ENCODE data around the gene LARP1B. TPM values are rescaled to one million over a fixed set of nuclear protein-coding genes. Genes with fewer than 3 reads are reported as not detected.
A peak's percentile ranks its signal among the peaks of the same experiment; 100 is the strongest.
"Not testable (repeated sequence)": the region's sequence is repeated elsewhere in the genome, so short reads cannot be mapped to it uniquely, and the experiment has no call there.

LARP1B gene
- total RNA-seq, 4 donors from 2014 or later = 35.1 to 49.2 (median 40.1) TPM

- 11 to 24% methylated on average over 21 of the region's 21 CpGs for WGBS, 2 donors (ENCODE audit: low coverage in 1 of 2)
- Histone ChIP-seq H3K36me3 (no peaks in the 10 kb centered on the region), H3K4me1 (peaks cover 4 to 21% (median 10%) of the 10 kb centered on the region in 4 donors), H3K27ac (peak overlapping the region; percentile 97 to 100 (median 99)), H3K27me3 (no peaks in the 10 kb centered on the region), H3K9me3 (no peaks in the 10 kb centered on the region), H3K4me3 (peak overlapping the region; percentile 78 to 97 (median 84))
- intact Hi-C loops (cut with DNase I; ENCODE audit: low total_unique reads) = no loop called here
- in situ Hi-C loops (cut with MboI; ENCODE audit: low pct_ligation_motif_present in 1 of 4, low pct_unique_long_range_greater_than_20kb in 1 of 4, low sequenced_read_pairs in 3 of 4) = no loop called here
- TF ChIP-seq EP300 (IDR thresholded peaks at IDR 0.05; ENCODE audit: low read depth) (no peak), POLR2AphosphoS5 (IDR thresholded peaks at IDR 0.05) (no peak), POLR2A (IDR thresholded peaks at IDR 0.05) (no peak), CTCF (IDR thresholded peaks at IDR 0.05) (no peak)
- DNase-seq = no peak
Measured at GRCh38 chr4:128060121-128060698, 902 bp upstream of the LARP1B start.

- H3K36me3 ChIP-seq = no peaks in the 10 kb centered on the region
- H3K4me3 ChIP-seq = peak overlapping the region; percentile 78 to 97 (median 84)
- WGBS, 2 donors (ENCODE audit: low coverage in 1 of 2) = 0% methylated on average over 6 to 17 of the region's 101 CpGs
- no peaks in the 10 kb centered on the region for H3K9me3 ChIP-seq
- TF ChIP-seq EP300 (IDR thresholded peaks at IDR 0.05; ENCODE audit: low read depth) (no peak), CTCF (IDR thresholded peaks at IDR 0.05) (no peak), POLR2A (IDR thresholded peaks at IDR 0.05) (peak; percentile 77), POLR2AphosphoS5 (IDR thresholded peaks at IDR 0.05) (peak; percentile 67 to 76 (median 76))
- peak overlapping the region; percentile 97 to 100 (median 99) for H3K27ac ChIP-seq
- H3K4me1 ChIP-seq = peaks cover 4 to 21% (median 10%) of the 10 kb centered on the region in 4 donors
- intact Hi-C loops (cut with DNase I; ENCODE audit: low total_unique reads) = no loop called here
- H3K27me3 ChIP-seq = no peaks in the 10 kb centered on the region
- in situ Hi-C loops (cut with MboI; ENCODE audit: low pct_ligation_motif_present in 1 of 4, low pct_unique_long_range_greater_than_20kb in 1 of 4, low sequenced_read_pairs in 3 of 4) = no loop called here
- DNase-seq = peak; percentile 78
Measured at GRCh38 chr4:128061566-128062536, 739 bp downstream of the LARP1B start.

GRCh38 chr4:128066453-128066820 is 5.3 kb downstream of the LARP1B start:
- H3K9me3 ChIP-seq; intact Hi-C loops (cut with DNase I; ENCODE audit: low total_unique reads); H3K27ac ChIP-seq; in situ Hi-C loops (cut with MboI; ENCODE audit: low pct_ligation_motif_present in 1 of 4, low pct_unique_long_range_greater_than_20kb in 1 of 4, low sequenced_read_pairs in 3 of 4); H3K4me3 ChIP-seq; H3K36me3 ChIP-seq; DNase-seq; H3K27me3 ChIP-seq: not testable (repeated sequence)
- WGBS, 2 donors (ENCODE audit: low coverage in 1 of 2) = 95% methylated on average over 10 of the region's 10 CpGs; no CpG with 5 or more reads in 1 of the 2 donors
- peaks cover 4 to 13% (median 10%) of the 10 kb centered on the region in 4 donors for H3K4me1 ChIP-seq

GRCh38 chr4:128068918-128069317 is 7.8 kb downstream of the LARP1B start:
- TF ChIP-seq POLR2AphosphoS5 (IDR thresholded peaks at IDR 0.05) (no peak), EP300 (IDR thresholded peaks at IDR 0.05; ENCODE audit: low read depth) (no peak), CTCF (IDR thresholded peaks at IDR 0.05) (no peak), POLR2A (IDR thresholded peaks at IDR 0.05) (no peak)
- Histone ChIP-seq H3K9me3 (no peaks in the 10 kb centered on the region), H3K4me1 (peaks cover 0 to 6% (median 4%) of the 10 kb centered on the region in 4 donors), H3K27ac (no peak overlapping the region), H3K36me3 (no peaks in the 10 kb centered on the region), H3K4me3 (no peak overlapping the region), H3K27me3 (no peaks in the 10 kb centered on the region)
- no peak for DNase-seq
- 91 to 100% methylated on average over 1 to 3 of the region's 3 CpGs for WGBS, 2 donors (ENCODE audit: low coverage in 1 of 2)
- intact Hi-C loops (cut with DNase I; ENCODE audit: low total_unique reads) (no loop called here), in situ Hi-C loops (cut with MboI; ENCODE audit: low pct_ligation_motif_present in 1 of 4, low pct_unique_long_range_greater_than_20kb in 1 of 4, low sequenced_read_pairs in 3 of 4) (no loop called here)

All from transverse colon (tissue), 4 donors.